K562 (cell line): ENCODE data around the gene PFN3. TPM values are rescaled to one million over a fixed set of nuclear protein-coding genes. Genes with fewer than 3 reads are reported as not detected.

ENCODE experiments used
- ATAC-seq: fragments of 200-7000 bp; cut with Tn5 transposase; 3 replicates; pipeline ENCODE4 v1.9.1; 2020; ENCODE audit warnings: moderate library complexity
- BruUV-seq: library from RNA; stranded (reverse); fragments of 400-500 nt; replicated peaks from 2 replicates; lab custom pipeline; 2021; lab: Mats Ljungman, UMichigan
- CTCF ChIA-PET: fragments of 300-600 bp; formaldehyde crosslinking; extraction: SDS; loops from one replicate; lab custom pipeline; 2021; ENCODE audit warnings: low intra/inter-chr PET ratio; lab: Yijun Ruan, JAX
- POLR2A ChIA-PET: fragments of 300-600, 350-650 bp; sonication (Branson Sonifier 250); formaldehyde crosslinking; extraction: SDS; loops from one replicate; lab custom pipeline; 2021; ENCODE audit warnings: antibody characterized with exemption, inconsistent platforms; lab: Yijun Ruan, JAX
- DNase-seq, 4 experiments: peaks; one replicate each; pipeline versions ENCODE4 v3.0.0 to v3.0.0-alpha.2; 2011 to 2018; ENCODE audit warnings: low spot score in 3 of 4, mixed read lengths in 3 of 4; ENCODE audit errors: extremely low read depth in 1 of 4
- FAIRE-seq: peaks from 2 replicates; lab custom pipeline; 2011; peaks lifted over from hg19 to GRCh38; lab: Jason Lieb, UNC
- H2AFZ ChIP-seq: 2 replicates; pipeline ENCODE4 v1.6.0; 2011; ENCODE audit warnings: low read depth, low read length, control low read depth, inconsistent platforms
- H3K27ac ChIP-seq: fragments of 200-600 bp; 3 replicates; pipeline ENCODE4 v1.8.0; 2011; ENCODE audit warnings: low read depth, mild to moderate bottlenecking, control low read depth, inconsistent platforms, low read length, moderate library complexity, mixed read lengths; ENCODE audit errors: extremely low read depth
- H3K27me3 ChIP-seq, 2 experiments: fragments of 300-600 bp in 1 of 2; 2 replicates in 1 of 2; 3 replicates in 1 of 2; pipeline versions ENCODE4 v1.6.0 to v1.8.0; 2011; ENCODE audit warnings: inconsistent platforms in 2 of 2, low read length in 2 of 2, mild to moderate bottlenecking in 1 of 2, mixed read lengths in 1 of 2, moderate library complexity in 1 of 2; ENCODE audit not compliant: control insufficient read depth in 2 of 2, insufficient read depth in 2 of 2
- H3K36me3 ChIP-seq: fragments of 300-600 bp; 3 replicates; pipeline ENCODE4 v1.8.0; 2011; ENCODE audit warnings: mild to moderate bottlenecking, low read length, inconsistent platforms; ENCODE audit not compliant: control insufficient read depth, insufficient read depth
- H3K4me1 ChIP-seq, 2 experiments: fragments of 200-600 bp in 1 of 2; replicated peaks in 1 of 2; 2 replicates in 1 of 2; 3 replicates in 1 of 2; pipeline versions ENCODE4 v1.5.1 to v1.8.0; 2011; ENCODE audit warnings: inconsistent platforms in 2 of 2, low read length in 2 of 2, mild to moderate bottlenecking in 1 of 2, mixed read lengths in 1 of 2, moderate library complexity in 1 of 2; ENCODE audit not compliant: control insufficient read depth in 2 of 2, insufficient read depth in 2 of 2
- H3K4me2 ChIP-seq: 2 replicates; pipeline ENCODE4 v1.6.1; 2011; ENCODE audit warnings: low read length, control low read depth, inconsistent platforms, mixed read lengths; ENCODE audit not compliant: insufficient read depth
- H3K4me3 ChIP-seq: fragments of 200-600 bp; sonication (generic), shearing (Covaris generic); 2 replicates; pipeline ENCODE4 v1.5.1; 2016; ENCODE audit warnings: control low read depth, inconsistent platforms
- H3K79me2 ChIP-seq: fragments of 200-600 bp; 3 replicates; pipeline ENCODE4 v1.8.0; 2011; ENCODE audit warnings: low read length, inconsistent platforms; ENCODE audit not compliant: control insufficient read depth, insufficient read depth
- H3K9ac ChIP-seq, 2 experiments: 2 replicates each; pipeline versions ENCODE4 v1.6.0 to v1.6.1; 2011; ENCODE audit warnings: low read depth in 2 of 2, low read length in 2 of 2, control low read depth in 1 of 2, inconsistent platforms in 1 of 2, mild to moderate bottlenecking in 1 of 2, mixed read lengths in 1 of 2; ENCODE audit not compliant: insufficient read depth in 1 of 2
- H3K9me1 ChIP-seq: one replicate; pipeline ENCODE4 v1.6.0; 2011; ENCODE audit warnings: inconsistent platforms, mild to moderate bottlenecking, low read length, moderate library complexity; ENCODE audit not compliant: control insufficient read depth, insufficient read depth
- H3K9me3 ChIP-seq: replicated peaks from 2 replicates; pipeline ENCODE4 v1.5.1; 2011; ENCODE audit warnings: low read depth, low read length, inconsistent platforms; ENCODE audit not compliant: control insufficient read depth, insufficient read depth
- H4K20me1 ChIP-seq: replicated peaks from 2 replicates; pipeline ENCODE4 v1.6.1; 2011; ENCODE audit warnings: low read length, inconsistent platforms, mixed read lengths; ENCODE audit not compliant: control insufficient read depth, insufficient read depth
- BRD4 ChIP-seq: fragments of 200-600 bp; sonication (generic); IDR thresholded peaks from 2 replicates; pipeline ENCODE4 v1.6.1; 2017; ENCODE audit warnings: inconsistent platforms
- CCNT2 ChIP-seq: IDR thresholded peaks from 2 replicates; pipeline ENCODE4 v1.6.1; 2011; ENCODE audit warnings: borderline replicate concordance, low read depth, mild to moderate bottlenecking, moderate library complexity, mixed read lengths, low read length; ENCODE audit not compliant: insufficient read length; ENCODE audit errors: extremely low read depth
- DACH1 ChIP-seq: fragments of 450-650 bp; IDR thresholded peaks from 2 replicates; pipeline ENCODE4 v1.6.1; 2018; ENCODE audit not compliant: partially characterized antibody
- ETV1 ChIP-seq: fragments of 450-650 bp; conservative IDR thresholded peaks from 2 replicates; pipeline ENCODE4 v1.6.1; 2016; ENCODE audit warnings: missing genetic modification characterization, control low read depth, low read depth, missing compliant biosample characterization
- GMEB1 ChIP-seq: fragments of 250-450 bp; sonication (Bioruptor Pico); IDR thresholded peaks from 2 replicates; pipeline ENCODE4 v1.4.0; 2020; ENCODE audit warnings: mild to moderate bottlenecking
- HMBOX1 ChIP-seq: sonication (generic); IDR thresholded peaks from 2 replicates; pipeline ENCODE4 v1.6.1; 2016
- HMGN3 ChIP-seq: IDR thresholded peaks from 2 replicates; pipeline ENCODE4 v1.6.1; 2011; ENCODE audit warnings: borderline replicate concordance, low read depth, mild to moderate bottlenecking, mixed read lengths, low read length; ENCODE audit not compliant: insufficient read length; ENCODE audit errors: extremely low read depth
- SRF ChIP-seq, 2 experiments: fragments of 250-450, 450-650 bp in 1 of 2; sonication (Bioruptor Pico) in 1 of 2; sonication (generic) in 1 of 2; formaldehyde crosslinking; IDR thresholded peaks; 2 replicates each; pipeline versions ENCODE4 v1.5.0 to v1.5.1; 2020 to 2022; ENCODE audit warnings: mild to moderate bottlenecking in 1 of 2, missing genetic modification reagents in 1 of 2
- TAF1 ChIP-seq: IDR thresholded peaks from 2 replicates; pipeline ENCODE4 v1.6.1; 2011; ENCODE audit warnings: mild to moderate bottlenecking, low read length, moderate library complexity; ENCODE audit not compliant: insufficient read depth, control insufficient read depth, severe bottlenecking; ENCODE audit errors: extremely low read depth
- ZMIZ1 ChIP-seq, 2 experiments: fragments of 150-350 bp in 1 of 2; IDR thresholded peaks; 2 replicates each; pipeline ENCODE4 v1.6.1; 2012 to 2016; ENCODE audit warnings: low read depth in 2 of 2, low read length in 2 of 2, mild to moderate bottlenecking in 1 of 2, moderate library complexity in 1 of 2
- WGBS: fragments of 100-300 bp; shearing (Covaris generic); methylation state at CpG from one replicate; pipeline ENCODE4 v1.1.6; 2016; ENCODE audit warnings: low coverage, mixed read lengths; ENCODE audit not compliant: insufficient coverage; ENCODE audit errors: missing lambda C conversion rate; 5-methylcytosine and 5-hydroxymethylcytosine counted together
- in situ Hi-C: fragments of 300-500 bp; cut with MboI; formaldehyde crosslinking; loops from 4 replicates; pipeline ENCODE4 v1.15.0; 2018; ENCODE audit warnings: inconsistent platforms, mixed read lengths
- intact Hi-C: fragments of 100-400 bp; cut with micrococcal nuclease; formaldehyde crosslinking; loops from 2 replicates; pipeline ENCODE4 v1.14.2; 2022
- polyA plus RNA-seq, 8 experiments: library from polyadenylated mRNA; depleted of rRNA in 4 of 8; stranded (reverse) in 5 of 8; unstranded in 3 of 8; fragments of >200 nt; fragmentation: Nextera tagmentation in 2 of 8; fragmentation: Illumina TruSeq in 1 of 8; extraction: Ambion mirVana in 2 of 8; extraction: Trizol in 1 of 8; gene quantifications; 2 replicates each; pipeline versions ENCODE4 v1.2.1 to v1.2.3, GENCODE V29; 2011 to 2014; ENCODE audit warnings: inconsistent platforms in 1 of 8, missing spikeins in 1 of 8
- total RNA-seq, 7 experiments: library from RNA; depleted of rRNA in 6 of 7; stranded (reverse); fragments of >200 nt in 6 of 7; fragmentation: Illumina TruSeq in 2 of 7; extraction: Trizol in 2 of 7; gene quantifications; 2 replicates each; pipeline versions ENCODE4 v1.2.1 to v1.2.3, GENCODE V29; 2011 to 2021; ENCODE audit warnings: low replicate concordance in 1 of 7

The PFN3 gene
- total and polyA plus RNA-seq, 9 of the 15 experiments (the other 6 are each of a cell fraction or from before 2014, with no cell fraction given), result not detected

GRCh38 chr5:177367323-177367848, 33.1 kb downstream of the PFN3 start (continued):
- TF ChIP-seq GMEB1, result no peak

- ChIA-PET POLR2A (interaction anchor here (0.6 to 2.5 kb wide), 15 partner anchors 9 to 232 kb away, joined by 3 to 18 read pairs (median 3); partner anchors contain the start of genes LMAN2 and PDLIM7), CTCF (interaction anchor here (2.0 kb wide), 1 partner anchor 49 kb away, joined by 6 read pairs; no protein-coding TSS in a partner anchor)
- H3K27me3 ChIP-seq, result no peaks in the 10 kb centered on the region
- under 1% methylated on average over 21 of the region's 36 CpGs for WGBS
- peak overlapping the region; percentile 94 for H3K27ac ChIP-seq
- peak; percentile 86 for ATAC-seq
- DNase-seq, result peak; percentile 96 to 98 (median 97)
- H3K36me3 ChIP-seq, result peaks cover 30% of the 10 kb centered on the region; the same call in 2 of the 3 replicates
- peak overlapping the region; percentile 89 for H3K4me2 ChIP-seq
- no peaks in the 10 kb centered on the region for H4K20me1 ChIP-seq
- in situ Hi-C loops, result no loop called here
- peaks cover 4% of the 10 kb centered on the region for H3K9me1 ChIP-seq
- TSS peak; percentile 79 for BruUV-seq
- H3K9me3 ChIP-seq, result no peaks in the 10 kb centered on the region
- intact Hi-C loops, result loop anchor here (10.0 kb wide), 1 partner anchor 252 kb away; no protein-coding TSS in a partner anchor
- H3K4me1 ChIP-seq, result peaks cover 74 to 92% of the 10 kb centered on the region in 2 experiments
- peak overlapping the region; percentile 93 for H2AFZ ChIP-seq
- peaks cover 24% of the 10 kb centered on the region for H3K79me2 ChIP-seq
- H3K4me3 ChIP-seq, result peak overlapping the region; percentile 57
- peak; percentile 97 for FAIRE-seq
- peak overlapping the region; percentile 79 to 95 for H3K9ac ChIP-seq
- TF ChIP-seq ETV1 (tag), result peak; percentile 26; the same call in 1 of the 2 replicates
- peak in 1 of 2 experiments; percentile 11; a peak in 1 of 4 replicates for TF ChIP-seq SRF (CRISPR knock-in tag; IDR thresholded peaks at IDR 0.05)
- TF ChIP-seq HMGN3, result peak; percentile 5
- TF ChIP-seq DACH1, result no peak
- TF ChIP-seq BRD4, result no peak
- no peak for TF ChIP-seq HMBOX1
- peak in 1 of 2 experiments; percentile 52; a peak in 1 of 4 replicates for TF ChIP-seq ZMIZ1 (IDR thresholded peaks at IDR 0.05; ENCODE audit: low read depth in 2 of 2, low read length in 2 of 2)
- TF ChIP-seq CCNT2, result peak; percentile 40
- peak; percentile 44 for TF ChIP-seq TAF1
Measured at GRCh38 chr5:177366528-177367322, 33.7 kb downstream of the PFN3 start.
